K562 (cell line): ENCODE results near the gene SEC22C.
A peak's percentile ranks its signal among the peaks of the same experiment; 100 is the strongest.

ENCODE experiments used
- EZH2 ChIP-seq: IDR thresholded peaks from 2 replicates; pipeline ENCODE4 v1.6.1; 2012; ENCODE audit warnings: low read depth, mild to moderate bottlenecking, inconsistent platforms, low read length, borderline replicate concordance
- SMARCC2 ChIP-seq: fragments of 450-650 bp; IDR thresholded peaks from 2 replicates; pipeline ENCODE4 v1.6.1; 2017; ENCODE audit warnings: antibody characterized with exemption, moderate library complexity, mild to moderate bottlenecking, low read depth
- TF ChIP-seq, protein P1 (sequence below), 3 experiments: IDR thresholded peaks in 2 of 3; conservative IDR thresholded peaks in 1 of 3; 2 replicates each; pipeline ENCODE4 v1.5.1; 2011 to 2012; ENCODE audit warnings: low read length in 3 of 3, mild to moderate bottlenecking in 3 of 3, control low read depth in 2 of 3, improper control_type of control experiment in 1 of 3, inconsistent platforms in 1 of 3, low read depth in 1 of 3, mixed read lengths in 1 of 3, moderate library complexity in 1 of 3; ENCODE audit not compliant: insufficient read depth in 2 of 3
- TF ChIP-seq, protein P2 (sequence below): sonication (generic); formaldehyde crosslinking; IDR thresholded peaks from 2 replicates; pipeline ENCODE4 v1.5.0; 2020; ENCODE audit warnings: missing genetic modification reagents

DNA sequence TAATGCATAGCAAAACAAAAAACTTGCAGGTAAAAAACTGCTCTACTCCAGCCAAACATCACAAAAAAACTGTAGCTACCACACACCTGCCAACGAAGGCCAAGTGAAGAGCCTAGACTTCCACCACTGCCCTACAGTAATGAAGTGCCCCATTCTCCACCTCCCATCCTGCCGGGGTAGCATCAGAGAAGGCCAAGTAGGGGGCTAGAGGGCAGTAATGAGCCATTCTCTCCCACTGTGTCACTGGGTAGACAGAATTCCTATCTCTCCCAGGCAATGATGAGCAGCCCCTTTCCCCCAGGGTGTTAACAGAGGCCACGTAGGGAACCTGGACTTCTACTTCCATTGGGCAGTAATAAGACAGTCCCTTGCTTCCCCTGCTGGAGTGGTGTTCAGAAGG, 9.5 kb downstream of the SEC22C start:
- TF ChIP-seq, protein P1, sequence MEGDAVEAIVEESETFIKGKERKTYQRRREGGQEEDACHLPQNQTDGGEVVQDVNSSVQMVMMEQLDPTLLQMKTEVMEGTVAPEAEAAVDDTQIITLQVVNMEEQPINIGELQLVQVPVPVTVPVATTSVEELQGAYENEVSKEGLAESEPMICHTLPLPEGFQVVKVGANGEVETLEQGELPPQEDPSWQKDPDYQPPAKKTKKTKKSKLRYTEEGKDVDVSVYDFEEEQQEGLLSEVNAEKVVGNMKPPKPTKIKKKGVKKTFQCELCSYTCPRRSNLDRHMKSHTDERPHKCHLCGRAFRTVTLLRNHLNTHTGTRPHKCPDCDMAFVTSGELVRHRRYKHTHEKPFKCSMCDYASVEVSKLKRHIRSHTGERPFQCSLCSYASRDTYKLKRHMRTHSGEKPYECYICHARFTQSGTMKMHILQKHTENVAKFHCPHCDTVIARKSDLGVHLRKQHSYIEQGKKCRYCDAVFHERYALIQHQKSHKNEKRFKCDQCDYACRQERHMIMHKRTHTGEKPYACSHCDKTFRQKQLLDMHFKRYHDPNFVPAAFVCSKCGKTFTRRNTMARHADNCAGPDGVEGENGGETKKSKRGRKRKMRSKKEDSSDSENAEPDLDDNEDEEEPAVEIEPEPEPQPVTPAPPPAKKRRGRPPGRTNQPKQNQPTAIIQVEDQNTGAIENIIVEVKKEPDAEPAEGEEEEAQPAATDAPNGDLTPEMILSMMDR (IDR thresholded peaks at IDR 0.05 in 2 of 3, conservative IDR thresholded peaks at IDR 0.05 in 1 of 3; ENCODE audit: insufficient read depth in 2 of 3, low read depth in 1 of 3, low read length in 3 of 3), result peak; percentile 84 to 88 (median 86)
- no peak for TF ChIP-seq SMARCC2
- TF ChIP-seq, protein P2, sequence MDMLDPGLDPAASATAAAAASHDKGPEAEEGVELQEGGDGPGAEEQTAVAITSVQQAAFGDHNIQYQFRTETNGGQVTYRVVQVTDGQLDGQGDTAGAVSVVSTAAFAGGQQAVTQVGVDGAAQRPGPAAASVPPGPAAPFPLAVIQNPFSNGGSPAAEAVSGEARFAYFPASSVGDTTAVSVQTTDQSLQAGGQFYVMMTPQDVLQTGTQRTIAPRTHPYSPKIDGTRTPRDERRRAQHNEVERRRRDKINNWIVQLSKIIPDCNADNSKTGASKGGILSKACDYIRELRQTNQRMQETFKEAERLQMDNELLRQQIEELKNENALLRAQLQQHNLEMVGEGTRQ (CRISPR knock-in tag), result no peak
- no peak for TF ChIP-seq EZH2
